Testis (tissue), 5 donors: ENCODE measurements around the gene OPHN1. TPM values are rescaled to one million over a fixed set of nuclear protein-coding genes. Genes with fewer than 3 reads are reported as not detected.
A peak's percentile ranks its signal among the peaks of the same experiment; 100 is the strongest.

Source experiments
- DNase-seq: peaks from one replicate; pipeline ENCODE4 v3.0.0-alpha.2; 2019
- H3K27ac ChIP-seq, 2 donors: fragments of 200-600 bp; sonication (generic); one replicate each; pipeline ENCODE4 v1.5.1; 2019
- H3K27me3 ChIP-seq: fragments of 200-600 bp; sonication (generic); one replicate; pipeline ENCODE4 v1.5.1; 2019
- H3K36me3 ChIP-seq: fragments of 200-600 bp; sonication (generic); one replicate; pipeline ENCODE4 v1.5.1; 2017; ENCODE audit warnings: low read depth; ENCODE audit errors: missing control alignments
- H3K4me1 ChIP-seq: fragments of 200-600 bp; sonication (generic); one replicate; pipeline ENCODE4 v1.5.1; 2019
- H3K4me3 ChIP-seq, 2 donors: fragments of 200-600 bp; sonication (generic); one replicate each; pipeline ENCODE4 v1.5.1; 2017 to 2019
- H3K9me3 ChIP-seq: fragments of 200-600 bp; sonication (generic); one replicate; pipeline ENCODE4 v1.5.1; 2017
- POLR2A ChIP-seq: fragments of 450-650 bp; IDR thresholded peaks from one replicate; pipeline ENCODE4 v1.6.1; 2017; ENCODE audit warnings: antibody characterized with exemption, mild to moderate bottlenecking, moderate library complexity
- WGBS, 2 donors: methylation state at CpG; one replicate each; pipeline ENCODE4 v1.1.5; 2018; 5-methylcytosine and 5-hydroxymethylcytosine counted together
- intact Hi-C: fragments of 100-400 bp; cut with DNase I; formaldehyde crosslinking; loops from one replicate; pipeline ENCODE4 v1.15.1; 2023; ENCODE audit warnings: low total_unique reads
- long read RNA-seq, 2 donors: transcript quantifications; one replicate each; lab custom pipeline, GENCODE V29; 2026
- polyA plus RNA-seq: library from polyadenylated mRNA; stranded (reverse); fragments of 350-450 nt; fragmentation: Illumina TruSeq; extraction: RNeasy Lipid Tissue Mini Kit (QIAGEN cat#74804); gene quantifications from one replicate; pipeline ENCODE4 v1.2.3, GENCODE V29; 2014; ENCODE audit warnings: low read depth, low replicate concordance; ENCODE audit not compliant: insufficient read depth
- total RNA-seq, 2 donors: library from RNA; depleted of rRNA; stranded (reverse); fragments of >200 nt; gene quantifications; one replicate each; pipeline ENCODE4 v1.2.3, GENCODE V29; 2016
- TF ChIP-seq, protein P1 (sequence below), 3 experiments: fragments of 450-650 bp in 2 of 3; fragments of 200-600 bp in 1 of 3; sonication (generic) in 1 of 3; IDR thresholded peaks; one replicate each; pipeline ENCODE4 v1.5.1; 2016 to 2019; ENCODE audit warnings: antibody characterized with exemption in 3 of 3, mild to moderate bottlenecking in 2 of 3, moderate library complexity in 1 of 3

The OPHN1 gene
- total RNA-seq: 1 to 10 TPM; 5.5 to 5.7 TPM
- 2.3 TPM for polyA plus RNA-seq
- long read RNA-seq, donor 1: 0 reads
- long read RNA-seq, donor 2: 0 reads

GRCh38 chrX:68433155-68433980 lies at the start of gene OPHN1:
Gene OPHN1, minus strand, starts transcription at chrX:68433495. Its CDS starts 475 bp downstream, at chrX:68433020.
- H3K27ac ChIP-seq: peak within 1 kb of the TSS; percentile 55 to 68
- no peaks in the 10 kb centered on the region for H3K36me3 ChIP-seq
- no peaks in the 10 kb centered on the region for H3K27me3 ChIP-seq
- WGBS, 2 donors: 0 to 3% methylated on average over 1 to 47 of the region's 57 CpGs
- TF ChIP-seq POLR2A: no peak
- TF ChIP-seq, protein P1, sequence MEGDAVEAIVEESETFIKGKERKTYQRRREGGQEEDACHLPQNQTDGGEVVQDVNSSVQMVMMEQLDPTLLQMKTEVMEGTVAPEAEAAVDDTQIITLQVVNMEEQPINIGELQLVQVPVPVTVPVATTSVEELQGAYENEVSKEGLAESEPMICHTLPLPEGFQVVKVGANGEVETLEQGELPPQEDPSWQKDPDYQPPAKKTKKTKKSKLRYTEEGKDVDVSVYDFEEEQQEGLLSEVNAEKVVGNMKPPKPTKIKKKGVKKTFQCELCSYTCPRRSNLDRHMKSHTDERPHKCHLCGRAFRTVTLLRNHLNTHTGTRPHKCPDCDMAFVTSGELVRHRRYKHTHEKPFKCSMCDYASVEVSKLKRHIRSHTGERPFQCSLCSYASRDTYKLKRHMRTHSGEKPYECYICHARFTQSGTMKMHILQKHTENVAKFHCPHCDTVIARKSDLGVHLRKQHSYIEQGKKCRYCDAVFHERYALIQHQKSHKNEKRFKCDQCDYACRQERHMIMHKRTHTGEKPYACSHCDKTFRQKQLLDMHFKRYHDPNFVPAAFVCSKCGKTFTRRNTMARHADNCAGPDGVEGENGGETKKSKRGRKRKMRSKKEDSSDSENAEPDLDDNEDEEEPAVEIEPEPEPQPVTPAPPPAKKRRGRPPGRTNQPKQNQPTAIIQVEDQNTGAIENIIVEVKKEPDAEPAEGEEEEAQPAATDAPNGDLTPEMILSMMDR (IDR thresholded peaks at IDR 0.05): no peak
- no peaks in the 10 kb centered on the region for H3K9me3 ChIP-seq
- intact Hi-C loops: no loop called here
- no peaks in the 10 kb centered on the region for H3K4me1 ChIP-seq
- H3K4me3 ChIP-seq: peak within 1 kb of the TSS; percentile 55 to 67
- DNase-seq: peak; percentile 81

GRCh38 chrX:68480969-68481368 lies 47.7 kb upstream of the OPHN1 start:
- no peak for TF ChIP-seq POLR2A
- TF ChIP-seq, protein P1 (IDR thresholded peaks at IDR 0.05): no peak
- no peaks in the 10 kb centered on the region for H3K9me3 ChIP-seq
- H3K4me1 ChIP-seq: no peaks in the 10 kb centered on the region
- 87 to 93% methylated on average over 1 of the region's 1 CpG for WGBS, 2 donors
- no peaks in the 10 kb centered on the region for H3K27me3 ChIP-seq
- no peak overlapping the region for H3K4me3 ChIP-seq
- intact Hi-C loops: no loop called here
- H3K27ac ChIP-seq: no peak overlapping the region
- DNase-seq: no peak
- no peaks in the 10 kb centered on the region for H3K36me3 ChIP-seq

- Histone ChIP-seq H3K4me1 (no peaks in the 10 kb centered on the region), H3K9me3 (no peaks in the 10 kb centered on the region), H3K4me3 (no peak overlapping the region), H3K27me3 (no peaks in the 10 kb centered on the region), H3K27ac (no peak overlapping the region), H3K36me3 (no peaks in the 10 kb centered on the region)
- intact Hi-C loops: no loop called here
- TF ChIP-seq, protein P1 (IDR thresholded peaks at IDR 0.05): no peak
- no peak for TF ChIP-seq POLR2A
- 85 to 97% methylated on average over 4 of the region's 4 CpGs for WGBS, 2 donors
- DNase-seq: no peak
Observed at GRCh38 chrX:68464796-68465195, 31.5 kb upstream of the OPHN1 start.

DNA sequence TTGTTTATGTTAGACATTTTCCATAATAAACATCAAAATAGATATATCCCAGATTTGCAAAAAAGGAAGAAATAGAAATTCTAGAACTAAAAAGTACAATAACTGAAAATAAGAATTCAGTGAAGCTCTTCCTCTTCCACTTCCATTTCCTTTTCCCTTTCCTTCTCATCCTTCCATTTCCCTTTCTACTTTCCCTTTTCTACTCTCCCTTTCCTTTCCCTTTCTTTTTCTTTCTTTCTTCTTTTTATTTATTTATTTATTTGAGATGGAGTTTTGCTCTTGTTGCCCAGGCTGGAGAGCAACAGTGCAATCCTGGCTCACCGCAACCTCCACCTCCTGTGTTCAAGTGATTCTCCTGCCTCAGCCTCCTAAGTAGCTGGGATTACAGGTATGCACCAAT lies 30.6 kb upstream of the OPHN1 start:
- H3K4me3 ChIP-seq: no peak overlapping the region
- TF ChIP-seq, protein P1 (IDR thresholded peaks at IDR 0.05): no peak
- TF ChIP-seq POLR2A: no peak
- no peaks in the 10 kb centered on the region for H3K36me3 ChIP-seq
- H3K4me1 ChIP-seq: no peaks in the 10 kb centered on the region
- no peak for DNase-seq
- H3K27ac ChIP-seq: no peak overlapping the region
- no peaks in the 10 kb centered on the region for H3K27me3 ChIP-seq
- intact Hi-C loops: no loop called here
- no peaks in the 10 kb centered on the region for H3K9me3 ChIP-seq
- 100% methylated on average over 1 of the region's 1 CpG for WGBS, 2 donors
